Stimulated activated CD4-positive, alpha-beta T cell treated with anti-CD3 and anti-CD28 coated beads, TNF-alpha, amount 100 ng/mL, for 1 hour (primary cell): Measurements from ENCODE around the gene TULP4.
"Not testable (repeated sequence)": the region's sequence is repeated elsewhere in the genome, so short reads cannot be mapped to it uniquely, and the experiment has no call there.

Experiments used
- DNase-seq, 3 donors: peaks; one replicate each; pipeline ENCODE4 v3.0.0-alpha.2; 2020; ENCODE audit warnings: low read depth in 3 of 3, low spot score in 1 of 3

TULP4 gene

GRCh38 chr6:158554611-158555361 is 242.5 kb downstream of the TULP4 start:
- no peak for DNase-seq

GRCh38 chr6:158556113-158556512 is 243.8 kb downstream of the TULP4 start:
- no peak for DNase-seq

DNA sequence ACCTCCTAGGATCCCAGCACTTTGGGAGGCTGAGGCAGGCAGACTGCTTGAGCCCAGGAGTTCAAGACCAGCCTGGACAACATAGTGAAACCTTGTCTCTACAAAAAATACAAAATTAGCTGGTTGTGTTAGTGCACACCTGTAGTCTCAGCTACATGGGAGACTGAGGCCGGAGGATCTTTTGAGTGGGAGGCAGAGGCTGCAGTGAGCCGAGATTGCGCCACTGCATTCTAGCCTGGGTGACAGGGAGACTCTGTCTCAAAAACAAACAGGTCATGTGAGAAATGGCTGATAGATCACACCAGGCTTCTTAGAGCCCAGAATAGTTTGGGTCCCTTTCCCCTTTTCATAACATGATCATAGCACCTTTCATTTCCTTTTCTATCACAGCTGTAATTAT is 244.8 kb downstream of the TULP4 start:
- not testable (repeated sequence) for DNase-seq

DNA sequence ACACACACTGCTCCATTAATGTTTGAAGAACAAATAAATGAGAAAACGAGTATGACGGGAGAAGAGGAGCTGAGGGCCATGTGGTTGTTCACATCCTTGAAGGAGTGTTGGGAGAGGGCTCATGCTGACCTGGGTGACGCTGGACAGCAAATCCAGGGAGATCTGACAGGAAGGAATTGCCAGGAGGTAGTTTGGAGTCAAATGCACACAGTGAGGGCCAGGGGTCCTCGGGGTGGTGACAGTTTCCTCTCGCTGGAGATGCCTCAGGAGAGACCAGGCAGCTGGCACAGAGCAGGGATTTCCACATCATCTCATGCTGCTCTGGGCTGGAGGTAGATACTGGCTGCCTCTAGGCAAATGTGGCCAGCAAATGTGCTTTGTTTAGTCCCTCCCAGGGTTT is 245.7 kb downstream of the TULP4 start:
- DNase-seq = no peak

GRCh38 chr6:158558415-158559306 is 246.4 kb downstream of the TULP4 start:
- no peak for DNase-seq

DNA sequence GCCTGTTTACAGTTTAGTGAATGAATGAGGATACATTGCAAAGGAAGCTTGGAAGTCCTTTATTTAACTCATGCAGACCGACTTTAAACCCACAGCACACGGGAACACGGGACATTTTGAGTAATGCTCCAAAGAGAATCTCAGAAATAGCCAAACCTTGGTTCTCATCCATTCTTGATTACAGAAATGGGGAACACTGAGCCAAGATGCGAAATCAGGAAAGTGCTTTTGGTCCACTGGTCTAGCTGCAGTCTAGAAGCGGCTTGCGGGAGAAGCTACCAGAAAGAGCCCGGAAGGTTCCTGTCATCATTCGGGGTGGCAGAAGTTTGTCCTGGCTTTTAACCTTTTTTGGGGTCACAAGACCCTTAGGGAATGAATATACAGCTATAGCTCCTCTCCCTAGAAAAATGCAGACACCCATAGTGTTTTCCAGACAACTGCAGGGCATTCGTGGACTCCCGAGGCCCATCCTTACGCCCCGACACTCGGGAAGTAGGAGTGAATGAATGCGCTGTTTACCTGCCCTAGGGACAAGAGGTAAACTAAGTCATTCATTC is 247.2 kb downstream of the TULP4 start:
- DNase-seq = no peak

DNA sequence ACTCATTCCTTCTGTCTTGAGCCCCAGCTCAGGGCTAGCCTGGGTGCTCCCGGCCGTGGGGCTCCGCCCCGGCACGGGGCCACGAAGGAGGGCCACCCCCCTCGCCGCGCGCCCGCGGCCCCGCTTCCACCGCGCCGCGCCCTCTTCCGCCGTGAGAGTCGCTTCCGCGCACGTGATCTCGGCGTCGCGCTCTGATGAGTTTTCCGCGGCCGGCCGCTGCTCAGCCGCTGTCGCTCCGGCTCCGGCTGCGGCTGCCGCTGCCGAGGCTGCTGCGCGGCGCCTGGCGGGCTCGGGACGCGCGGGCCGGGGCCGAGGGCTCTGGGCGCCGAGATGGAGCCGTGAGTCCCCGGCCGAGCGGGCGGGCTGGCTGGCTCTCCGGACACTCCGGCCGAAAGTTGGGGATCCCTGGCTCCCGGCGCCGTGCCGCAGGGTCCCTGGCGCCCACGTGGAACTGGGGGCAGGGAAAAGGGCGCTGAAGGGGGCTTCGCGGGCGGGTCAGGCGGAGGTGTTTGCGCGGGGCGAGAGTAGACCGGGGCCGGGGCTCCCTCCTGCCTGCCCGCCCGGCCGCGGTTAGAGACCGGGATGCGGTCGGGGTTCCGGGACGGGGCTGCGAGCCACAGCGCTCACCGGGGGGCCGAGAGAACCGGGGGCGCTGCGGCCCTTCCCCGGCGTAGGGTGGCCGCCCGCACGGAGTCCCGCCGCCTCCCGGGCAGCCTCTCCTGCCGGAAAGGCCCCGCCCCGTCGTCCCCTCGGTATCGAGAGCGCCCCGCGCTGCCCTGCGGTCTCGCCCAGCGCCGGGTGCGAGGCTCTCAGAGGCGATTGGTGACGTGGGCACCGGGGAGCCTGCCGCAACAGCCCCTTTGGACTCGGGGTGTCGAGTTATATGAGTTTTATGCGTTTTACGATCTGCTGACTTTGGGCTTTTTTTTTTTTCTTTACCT is 247.9 kb downstream of the TULP4 start, which contains the start of gene TMEM181:
Gene TMEM181 (plus strand): TSS at position 197 of the 941 bp plus-strand sequence. CDS start 134 bp downstream, at position 331.
- peak; percentile 60 to 83 (median 74) for DNase-seq

GRCh38 chr6:158560836-158561320 is 248.6 kb downstream of the TULP4 start:
- DNase-seq = no peak
